Activated CD4-positive, alpha-beta T cell treated with anti-CD3 and anti-CD28 coated beads, Interleukin-2, amount 50 U/mL, for 1 hour (primary cell): Measurements from ENCODE around the gene KAZN.

Experiments used
- DNase-seq: peaks from one replicate; pipeline ENCODE4 v3.0.0-alpha.2; 2020

KAZN gene

GRCh38 chr1:15154480-15155036 lies 556.1 kb downstream of the KAZN start:
- DNase-seq, result no peak

GRCh38 chr1:15155191-15155590 lies 556.7 kb downstream of the KAZN start:
- DNase-seq, result no peak

GRCh38 chr1:15155888-15156741 lies 557.6 kb downstream of the KAZN start:
- no peak for DNase-seq

- no peak for DNase-seq
These were observed 558.4 kb downstream of the KAZN start for GRCh38 chr1:15156807-15157380.

- no peak for DNase-seq
These were observed 559.3 kb downstream of the KAZN start for GRCh38 chr1:15157524-15158399.

- no peak for DNase-seq
These were observed 560.2 kb downstream of the KAZN start for GRCh38 chr1:15158506-15159165.

GRCh38 chr1:15159166-15159555 lies 560.7 kb downstream of the KAZN start:
- no peak for DNase-seq

- DNase-seq, result no peak
These were observed 562.1 kb downstream of the KAZN start for GRCh38 chr1:15160626-15161025.

- DNase-seq, result no peak
These were observed 568.9 kb downstream of the KAZN start for GRCh38 chr1:15167386-15167785.
